ENCODE results near the gene CDC37L1.
"Not testable (repeated sequence)": the region's sequence is repeated elsewhere in the genome, so short reads cannot be mapped to it uniquely, and the experiment has no call there.

The CDC37L1 gene

DNA sequence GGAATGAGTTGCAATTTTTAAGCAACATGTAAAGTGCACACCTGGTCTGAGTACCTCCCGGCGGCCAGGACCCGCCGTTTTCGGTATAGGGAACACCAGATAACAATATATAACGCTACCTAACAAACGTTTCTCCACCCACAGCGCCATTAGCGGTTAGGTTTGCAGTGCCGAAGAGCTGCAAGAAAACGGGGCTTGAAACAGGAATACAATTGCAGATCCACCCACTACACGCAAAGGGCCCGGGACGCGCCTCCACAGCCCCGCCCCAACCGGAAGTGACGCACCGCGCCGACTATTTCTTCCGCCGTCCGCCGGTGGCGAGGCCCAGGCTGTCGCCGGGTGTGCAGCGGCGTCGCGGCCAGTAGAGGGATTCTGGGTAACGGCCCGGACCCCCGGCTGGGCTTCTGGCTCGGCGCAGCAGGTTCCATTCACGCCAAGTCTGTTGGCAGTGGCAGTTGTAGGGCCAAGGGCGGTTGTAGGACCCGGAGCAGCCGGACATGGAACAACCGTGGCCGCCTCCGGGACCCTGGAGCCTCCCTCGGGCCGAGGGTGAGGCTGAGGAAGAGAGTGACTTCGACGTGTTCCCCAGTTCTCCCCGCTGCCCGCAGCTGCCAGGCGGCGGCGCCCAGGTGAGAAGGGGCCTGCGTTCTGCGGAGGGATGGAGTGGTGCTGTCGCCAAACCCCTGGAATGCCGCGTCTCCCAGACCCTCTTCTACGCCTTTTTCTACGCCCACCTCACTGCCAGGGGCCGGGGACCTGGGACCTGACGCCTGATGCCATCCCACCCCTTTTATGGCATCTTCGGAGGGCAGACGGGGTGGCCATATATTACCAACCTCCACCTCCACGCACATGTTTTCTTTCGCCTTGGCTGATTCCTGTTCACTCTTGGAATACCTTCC, at the start of gene CDC37L1:
CDC37L1 (plus strand) TSS at position 302 of the 905 bp plus-strand sequence; CDS start at position 501, 199 bp downstream.
- DNase-seq: peak; percentile 95

DNA sequence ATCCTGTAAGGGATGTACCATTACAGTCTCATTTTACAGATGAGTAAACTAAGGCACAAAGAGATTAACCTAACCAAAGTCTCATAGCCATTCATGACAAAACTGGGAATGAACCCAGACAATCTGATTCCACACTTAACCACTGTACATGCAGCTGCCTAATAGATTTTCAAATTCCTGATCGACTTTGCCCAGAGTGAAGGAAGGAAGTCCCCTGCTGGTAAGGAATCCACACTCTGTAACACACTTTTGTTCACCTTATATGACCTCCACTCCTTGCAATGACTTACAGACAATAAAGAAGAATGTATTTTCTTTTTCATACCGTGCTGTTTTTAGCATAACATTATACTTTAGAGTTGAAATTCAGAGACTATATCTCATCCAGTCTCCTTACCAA, 48.5 kb upstream of the CDC37L1 start:
- peak; percentile 55 for DNase-seq

DNA sequence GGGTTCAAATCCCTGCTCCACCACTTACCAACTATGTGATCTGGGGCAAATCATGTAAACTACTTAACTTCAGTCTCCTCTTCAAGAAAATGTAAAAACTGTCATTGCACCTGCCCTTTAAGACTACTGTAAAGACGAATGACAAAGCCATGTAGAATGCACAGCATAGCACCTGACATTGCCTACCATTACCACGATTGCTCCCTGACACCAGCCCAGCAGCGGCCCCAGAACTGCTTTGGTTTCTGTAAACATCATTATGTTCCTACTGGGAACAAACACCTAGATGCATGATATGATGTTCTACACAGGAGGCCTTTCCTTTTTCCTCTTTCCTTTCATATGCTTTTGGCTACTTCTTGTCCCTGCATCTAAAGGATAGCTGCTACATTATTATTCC, 40.4 kb upstream of the CDC37L1 start:
- no peak for DNase-seq

DNA sequence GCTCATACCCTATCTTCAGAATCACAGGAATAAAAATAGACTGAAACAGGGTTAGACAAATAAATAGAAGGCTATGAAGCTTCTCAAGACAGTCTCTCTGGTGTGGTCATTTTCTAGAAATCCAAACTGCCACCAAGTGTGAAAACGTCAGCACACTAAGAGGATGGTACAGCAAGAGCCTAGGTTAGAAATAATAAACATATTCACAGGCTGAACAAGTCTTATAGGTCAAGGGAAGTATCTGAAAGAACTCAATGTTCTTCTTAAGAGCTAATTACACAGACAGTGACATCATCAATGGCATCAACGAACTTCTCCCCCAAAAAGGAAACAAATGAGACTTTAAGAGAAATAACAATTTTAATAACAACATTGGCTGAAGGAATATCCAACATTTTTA, 39.9 kb upstream of the CDC37L1 start:
- no peak for DNase-seq

DNA sequence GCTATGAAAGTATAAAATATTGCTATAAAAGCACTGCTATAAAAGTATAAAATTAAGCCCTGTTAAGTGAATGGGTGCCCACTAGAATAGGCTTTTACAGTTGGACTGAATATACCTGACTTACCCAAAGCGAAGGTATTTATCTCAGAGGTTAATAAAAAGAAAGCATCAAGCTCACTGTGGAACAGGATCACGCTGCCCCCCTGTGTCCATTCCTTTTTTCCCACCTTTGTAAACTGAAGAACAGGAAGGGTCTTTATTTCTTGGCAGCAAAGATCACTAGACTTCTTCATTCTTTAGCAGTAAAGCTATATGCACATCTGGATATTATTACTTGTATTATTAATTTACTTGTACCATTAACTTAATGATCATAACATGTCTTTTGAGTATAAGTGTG, 39.3 kb upstream of the CDC37L1 start:
- peak; percentile 12 for DNase-seq

DNA sequence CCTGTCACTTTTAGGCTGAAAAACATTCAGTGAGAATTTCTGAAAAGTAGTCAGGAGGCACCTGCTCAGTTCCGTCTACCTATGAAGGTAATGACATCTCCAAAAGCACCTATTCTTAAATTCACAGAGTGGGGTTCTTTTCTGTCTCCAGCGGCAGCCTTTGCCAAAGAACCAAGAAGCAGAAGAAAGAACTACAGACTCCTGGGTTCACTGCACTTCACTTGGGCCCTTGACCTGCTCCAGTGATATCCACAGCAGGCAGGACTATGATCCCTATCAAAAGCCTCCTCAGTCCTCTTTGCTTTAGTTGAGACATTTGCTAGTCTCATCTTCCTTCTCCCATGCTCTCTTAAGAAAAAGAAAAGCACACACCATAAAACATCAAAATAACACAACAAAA, 37.0 kb upstream of the CDC37L1 start:
- DNase-seq: no peak

DNA sequence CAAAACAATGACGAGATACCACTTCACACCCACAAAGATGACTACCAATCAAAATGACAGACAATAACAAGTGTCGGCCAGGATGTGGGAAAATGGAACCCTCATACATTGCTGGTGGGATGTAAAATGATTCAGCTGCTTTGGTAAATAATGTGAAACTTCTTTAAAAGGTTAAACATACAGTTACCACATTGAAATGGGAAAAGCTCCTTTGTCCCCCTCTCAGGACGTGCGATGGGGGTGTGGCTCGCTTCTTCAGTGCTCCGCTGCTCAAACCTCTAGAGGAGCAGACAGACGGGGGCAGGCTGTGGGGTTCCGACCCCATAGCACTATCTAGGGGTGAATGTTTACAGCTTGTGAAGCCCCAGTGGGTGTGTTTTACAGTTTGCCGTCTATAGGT, 25.3 kb upstream of the CDC37L1 start:
- DNase-seq: no peak

DNA sequence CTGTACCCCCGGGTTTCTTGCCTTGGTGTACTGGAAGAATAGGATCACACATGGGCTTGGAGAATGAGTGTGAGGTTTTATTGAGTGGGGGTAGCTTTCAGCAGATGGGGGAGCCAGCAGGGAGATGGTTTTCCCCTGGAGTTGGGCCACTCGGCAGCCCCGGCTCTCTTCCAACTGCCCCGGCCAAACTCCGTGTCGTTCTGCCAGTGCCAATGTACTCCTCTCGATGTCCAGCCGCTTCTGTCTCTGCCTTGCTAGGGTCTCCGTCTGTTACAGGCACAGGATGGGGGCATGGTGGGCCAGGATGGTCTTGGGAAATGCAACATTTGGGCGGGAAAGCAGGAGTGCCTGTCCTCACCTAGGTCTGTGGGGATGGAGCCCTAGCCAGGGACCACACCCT, 24.8 kb upstream of the CDC37L1 start:
- no peak for DNase-seq

DNA sequence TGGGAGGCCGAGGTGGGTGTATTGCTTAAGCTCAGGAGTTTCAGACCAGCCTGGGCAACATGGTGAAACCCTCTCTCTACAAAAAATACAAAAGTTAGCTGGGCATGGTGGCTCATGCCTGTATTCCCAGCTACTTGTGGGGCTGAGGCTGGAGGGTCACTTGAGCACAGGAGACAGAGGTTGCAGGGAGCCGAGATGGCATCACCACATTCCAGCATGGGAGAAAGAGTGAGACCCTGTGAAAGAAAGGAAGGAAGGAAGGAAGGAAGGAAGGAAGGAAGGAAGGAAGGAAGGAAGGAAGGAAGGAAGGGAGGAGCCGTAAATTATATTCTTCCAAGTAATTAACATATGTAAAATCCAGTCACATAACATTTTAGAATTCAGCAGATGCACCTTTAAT, 23.2 kb upstream of the CDC37L1 start:
- DNase-seq: not testable (repeated sequence)

DNA sequence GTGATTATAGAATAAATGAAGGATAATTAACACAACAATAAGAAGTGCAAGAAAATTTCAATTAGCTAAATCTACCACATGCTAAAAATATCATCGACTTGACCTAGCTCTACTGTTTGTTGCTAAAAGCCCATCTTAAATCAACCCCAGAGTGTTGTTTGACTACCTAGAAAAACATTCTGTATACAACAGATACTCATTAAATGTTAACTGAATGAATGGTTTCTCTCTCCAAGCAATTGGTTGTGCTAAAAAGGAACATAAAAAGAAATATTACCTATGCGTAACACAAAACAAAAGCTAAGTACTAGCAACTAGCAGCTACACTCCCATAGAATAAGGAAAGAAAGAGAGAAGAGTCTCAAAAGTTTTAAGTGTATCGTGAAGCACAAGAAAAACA, 22.7 kb upstream of the CDC37L1 start:
- no peak for DNase-seq

DNA sequence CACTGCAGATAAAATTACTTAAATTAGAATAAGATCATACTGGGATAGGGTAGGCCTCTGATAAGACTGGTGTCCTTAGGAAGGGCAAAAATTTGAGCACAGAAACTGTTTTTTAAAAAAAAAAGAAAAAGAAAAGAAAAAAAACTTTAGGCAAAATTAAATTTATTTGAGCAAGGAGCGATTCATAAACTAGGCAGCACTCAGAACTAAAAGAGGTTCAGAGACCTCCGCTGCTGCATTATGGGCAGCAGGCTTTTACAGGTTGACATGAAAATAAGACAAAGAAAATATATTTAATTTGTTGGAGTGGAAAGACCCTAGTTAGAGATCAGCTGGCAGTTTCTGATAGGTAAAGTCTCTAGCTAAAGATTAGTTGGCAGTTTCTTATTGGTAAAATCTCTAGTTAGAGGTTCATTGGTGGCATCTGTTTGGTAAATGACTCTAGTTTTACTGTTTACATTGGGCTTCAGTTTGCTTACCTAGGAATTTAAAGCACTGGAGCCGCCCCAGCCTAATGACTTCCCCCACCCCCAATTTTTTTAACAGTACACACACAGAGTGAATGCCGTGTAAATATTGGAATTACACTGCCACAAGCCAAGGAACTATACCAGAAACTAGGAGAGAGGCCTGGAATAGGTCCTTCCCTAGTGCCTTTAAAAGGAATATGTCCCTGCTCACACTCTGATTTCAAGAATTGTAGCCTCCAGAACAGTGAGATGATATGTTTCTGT, 21.8 kb upstream of the CDC37L1 start:
- DNase-seq: no peak

DNA sequence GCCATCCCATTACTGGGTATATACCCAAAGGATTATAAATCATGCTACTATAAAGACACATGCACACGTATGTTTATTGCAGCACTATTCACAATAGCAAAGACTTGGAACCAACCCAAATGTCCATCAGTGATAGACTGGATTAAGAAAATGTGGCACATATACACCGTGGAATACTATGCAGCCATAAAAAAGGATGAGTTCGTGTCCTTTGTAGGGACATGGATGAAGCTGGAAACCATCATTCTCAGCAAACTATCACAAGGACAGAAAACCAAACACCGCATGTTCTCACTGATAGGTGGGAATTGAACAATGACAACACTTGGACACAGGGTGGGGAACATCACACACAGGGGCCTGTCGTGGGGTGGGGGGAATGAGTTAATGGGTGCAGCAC, 18.7 kb upstream of the CDC37L1 start:
- DNase-seq: not testable (repeated sequence)

DNA sequence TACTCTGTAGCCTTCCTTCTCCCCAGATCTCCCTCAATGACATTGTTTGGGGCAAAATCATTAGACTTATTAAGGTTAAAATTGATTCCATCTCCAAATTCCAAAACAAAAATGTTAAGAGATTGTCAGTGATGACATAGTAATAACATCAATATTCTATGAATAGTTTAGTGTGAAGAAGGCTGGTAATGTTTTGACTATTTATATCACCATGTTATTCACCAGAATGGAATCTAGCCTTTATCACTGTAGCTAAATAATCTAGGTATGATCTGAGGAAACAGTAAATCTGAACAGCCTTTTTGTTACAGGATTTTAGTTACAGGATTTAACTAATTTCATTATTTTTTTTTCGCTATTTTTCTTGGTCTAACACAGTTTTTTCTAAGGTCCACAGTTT, 18.2 kb upstream of the CDC37L1 start:
- peak; percentile 41 for DNase-seq

DNA sequence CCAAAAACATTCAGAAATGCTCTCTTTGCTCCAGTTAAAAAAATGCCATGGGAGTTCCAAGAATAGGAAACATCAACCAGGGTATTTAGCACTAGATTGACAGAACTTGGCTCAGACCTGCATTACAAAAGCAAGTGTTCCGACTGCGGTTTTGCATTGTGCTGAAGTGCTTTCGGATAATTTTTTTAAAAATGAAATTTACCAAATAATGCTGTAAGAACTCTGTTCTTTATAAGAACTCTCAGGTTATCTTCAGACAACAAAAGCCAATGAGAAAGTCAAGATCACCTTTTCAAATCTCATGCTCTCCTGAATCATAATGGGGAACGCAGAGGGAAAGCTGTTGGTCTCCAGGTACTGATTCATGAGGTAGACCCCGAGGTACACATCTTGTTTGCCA, 17.8 kb upstream of the CDC37L1 start:
- DNase-seq: peak; percentile 40

DNA sequence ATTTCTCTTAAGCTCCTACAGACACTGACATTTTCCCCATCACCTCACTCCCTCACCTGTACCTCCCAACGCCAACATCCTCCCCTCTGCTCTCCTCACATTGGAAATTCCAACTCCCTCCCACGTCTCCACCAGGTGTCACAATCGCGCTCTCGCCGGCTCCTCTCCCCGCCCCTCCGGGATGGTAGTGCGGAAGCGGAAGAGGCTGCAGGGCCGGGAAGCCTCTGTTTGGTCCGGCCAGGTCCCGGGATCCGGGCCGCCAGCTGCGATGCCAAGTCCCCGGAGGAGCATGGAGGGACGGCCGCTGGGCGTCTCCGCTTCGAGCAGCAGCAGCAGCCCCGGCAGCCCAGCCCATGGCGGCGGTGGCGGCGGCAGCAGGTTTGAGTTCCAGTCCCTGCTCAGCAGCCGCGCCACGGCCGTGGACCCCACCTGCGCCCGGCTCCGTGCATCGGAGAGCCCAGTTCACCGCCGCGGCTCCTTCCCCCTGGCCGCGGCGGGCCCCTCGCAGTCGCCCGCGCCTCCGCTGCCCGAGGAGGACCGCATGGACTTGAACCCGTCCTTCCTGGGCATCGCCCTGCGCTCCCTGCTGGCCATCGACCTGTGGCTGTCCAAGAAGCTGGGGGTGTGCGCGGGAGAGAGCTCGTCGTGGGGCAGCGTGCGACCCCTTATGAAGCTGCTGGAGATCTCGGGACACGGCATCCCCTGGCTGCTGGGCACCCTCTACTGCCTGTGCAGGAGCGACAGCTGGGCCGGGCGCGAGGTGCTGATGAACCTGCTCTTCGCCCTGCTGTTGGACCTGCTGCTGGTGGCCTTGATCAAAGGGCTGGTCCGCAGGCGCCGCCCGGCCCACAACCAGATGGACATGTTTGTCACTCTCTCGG, 17.0 kb upstream of the CDC37L1 start, which contains the start of gene PLPP6:
PLPP6 (plus strand) TSS at position 187 of the 881 bp plus-strand sequence; CDS start at position 269, 82 bp downstream.
- DNase-seq: peak; percentile 78

DNA sequence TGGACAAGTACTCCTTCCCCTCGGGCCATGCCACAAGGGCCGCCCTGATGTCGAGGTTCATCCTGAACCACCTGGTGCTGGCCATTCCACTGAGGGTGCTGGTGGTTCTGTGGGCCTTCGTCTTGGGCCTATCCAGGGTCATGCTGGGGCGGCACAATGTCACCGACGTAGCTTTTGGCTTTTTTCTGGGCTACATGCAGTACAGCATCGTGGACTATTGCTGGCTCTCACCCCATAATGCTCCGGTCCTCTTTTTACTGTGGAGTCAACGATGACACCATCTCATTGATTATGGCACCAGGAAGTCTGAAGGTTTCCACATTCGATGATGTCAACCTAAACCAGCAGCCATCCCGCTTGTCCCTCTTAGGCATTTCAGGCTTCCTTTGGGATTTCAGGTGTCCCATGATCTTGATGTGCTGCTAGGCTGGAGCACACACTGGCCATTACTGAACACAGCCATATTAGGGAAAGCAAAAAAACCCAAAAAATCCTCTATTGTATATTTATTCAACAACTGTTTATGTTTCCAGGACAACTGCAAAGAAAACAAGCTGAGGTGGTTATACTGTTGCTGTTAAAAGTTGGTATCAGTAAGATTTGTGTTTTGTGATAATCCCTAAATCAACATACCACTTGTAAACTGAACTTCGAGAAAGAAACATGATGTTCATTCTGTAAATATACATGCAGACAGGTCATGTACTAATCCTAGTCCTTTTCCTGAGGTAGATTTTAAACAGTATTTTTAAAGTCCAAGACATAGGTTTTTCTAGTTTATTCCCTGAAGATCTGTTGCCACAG, 16.2 kb upstream of the CDC37L1 start:
- no peak for DNase-seq

DNA sequence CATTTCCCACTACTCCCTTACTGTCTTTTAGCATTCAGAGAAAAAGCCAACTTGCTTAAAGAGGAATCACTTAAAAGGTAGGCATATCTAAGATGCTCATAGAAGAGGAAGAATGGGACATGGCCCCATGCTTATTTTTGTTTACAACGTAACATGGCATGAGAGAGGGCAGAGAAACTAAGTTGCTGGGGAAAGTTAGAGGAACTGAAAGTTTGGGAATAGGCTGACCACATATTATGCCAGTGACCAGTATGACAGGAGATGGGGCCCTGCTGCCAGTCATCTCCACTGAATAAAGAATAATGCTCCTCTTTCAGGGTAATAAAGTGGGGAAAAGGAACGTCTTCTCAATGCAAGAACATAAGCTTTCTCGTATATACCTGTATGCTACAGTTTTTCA, 15.4 kb upstream of the CDC37L1 start:
- DNase-seq: no peak

DNA sequence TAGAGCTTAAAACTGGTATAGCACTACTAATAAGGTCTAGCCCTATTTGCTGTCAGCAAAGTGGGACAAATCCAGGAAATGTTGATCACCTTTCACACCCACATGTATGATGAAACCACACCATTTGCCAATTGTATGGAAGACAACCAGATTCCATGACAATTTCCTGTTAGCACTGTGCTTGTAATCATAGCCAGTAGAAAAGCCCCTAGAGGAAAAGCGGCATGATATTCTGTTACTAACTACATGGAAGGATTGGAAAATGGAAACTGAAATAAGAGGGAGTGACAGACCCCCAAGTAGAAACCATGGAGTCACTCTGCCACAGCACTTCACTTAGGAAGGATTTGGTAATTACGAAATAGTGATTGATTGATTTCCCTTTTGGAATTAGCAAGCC, 14.0 kb upstream of the CDC37L1 start:
- peak; percentile 28 for DNase-seq

DNA sequence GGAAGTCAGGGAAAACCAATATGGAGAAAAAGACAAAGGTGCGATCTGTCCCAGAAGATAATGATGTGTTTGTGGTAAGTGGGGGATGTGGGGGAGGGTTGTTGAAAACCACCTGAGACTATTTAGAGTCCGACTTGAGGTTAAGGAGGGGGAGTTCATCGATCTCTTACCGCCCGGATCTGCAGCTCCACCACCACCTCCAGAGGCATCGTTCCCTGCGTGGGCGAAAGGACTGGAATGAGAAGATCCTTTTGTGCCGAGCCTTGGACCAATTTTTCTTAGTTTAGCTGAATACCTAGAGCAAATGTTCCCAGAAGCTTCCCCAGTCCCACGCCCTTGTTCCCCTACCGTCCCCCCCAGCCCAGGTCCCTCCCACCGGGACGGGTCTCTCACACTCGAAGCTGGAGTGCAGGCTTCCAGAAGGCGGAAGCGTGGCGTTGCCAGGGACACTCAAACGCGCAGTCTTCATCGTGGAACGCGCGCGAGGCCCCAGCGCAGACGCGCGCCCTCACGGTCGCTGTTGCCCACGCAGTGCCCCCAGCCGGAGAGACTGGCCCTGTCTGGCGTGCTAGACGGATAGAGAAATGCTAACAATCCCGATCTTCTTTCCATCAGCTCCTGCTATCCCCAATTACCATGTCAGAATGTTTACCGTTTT, 13.2 kb upstream of the CDC37L1 start, which contains the start of gene SPATA6L:
SPATA6L (minus strand) TSS at position 439 of the 658 bp plus-strand sequence; CDS start at position 209, 230 bp downstream.
- peak; percentile 29 for DNase-seq

DNA sequence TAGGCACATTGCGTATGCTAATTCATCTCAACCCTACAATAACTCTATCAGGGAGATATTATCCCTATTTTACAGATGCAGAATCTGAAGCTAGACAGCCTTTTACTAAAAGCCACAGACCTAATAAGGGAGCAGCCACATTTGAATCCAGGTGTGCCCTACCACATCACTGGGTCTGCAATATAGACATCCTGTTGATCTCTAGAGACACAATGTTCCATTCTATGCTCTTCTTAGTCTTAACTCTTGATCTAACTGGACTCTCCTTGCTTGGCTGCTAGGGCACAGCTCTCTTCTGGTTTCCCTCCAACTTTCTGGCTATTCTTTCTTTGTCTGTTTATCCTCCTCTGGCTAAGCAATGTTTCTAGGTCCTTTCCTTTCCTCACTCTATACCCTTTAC, 11.7 kb upstream of the CDC37L1 start:
- DNase-seq: no peak

DNA sequence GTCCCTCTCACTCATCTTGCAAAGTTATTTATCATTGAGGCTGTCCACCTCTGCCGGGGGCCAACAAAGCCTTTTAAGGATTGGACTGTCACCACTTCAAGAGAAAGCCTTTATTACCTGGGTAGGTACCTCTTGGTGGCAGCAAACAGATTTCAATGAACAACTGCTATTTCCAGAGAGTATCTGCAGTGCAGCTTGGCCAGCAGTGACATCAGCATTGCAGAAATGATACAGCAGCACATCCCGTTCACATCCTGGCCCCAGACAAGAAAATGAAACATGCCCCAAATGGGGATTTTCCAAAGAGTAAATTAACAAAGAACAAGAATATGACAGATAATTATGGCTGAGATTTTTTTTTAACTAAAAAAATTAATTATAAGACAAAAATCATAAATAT, 10.8 kb upstream of the CDC37L1 start:
- DNase-seq: no peak
